GM18519 (cell line): ENCODE data around the gene IL25.
"Not testable (repeated sequence)": the region's sequence is repeated elsewhere in the genome, so short reads cannot be mapped to it uniquely, and the experiment has no call there.

ENCODE experiments used
- ATAC-seq: cut with Tn5 transposase; IDR thresholded peaks from one replicate; pipeline ENCODE4 v1.9.1; 2021; ENCODE audit warnings: mild to moderate bottlenecking, moderate library complexity; ENCODE audit not compliant: unreplicated experiment, low FRiP score

IL25 gene

GRCh38 chr14:23406725-23407355 is 34.2 kb downstream of the IL25 start:
- ATAC-seq: no peak

- ATAC-seq: no peak
These were observed 35.1 kb downstream of the IL25 start, which contains the start of gene MYH6 for GRCh38 chr14:23407516-23408306. Gene MYH6, minus strand, starts transcription at chr14:23408273. Its CDS starts 1,050 bp downstream, at chr14:23407223.

GRCh38 chr14:23408307-23408630 is 35.7 kb downstream of the IL25 start:
- no peak for ATAC-seq

DNA sequence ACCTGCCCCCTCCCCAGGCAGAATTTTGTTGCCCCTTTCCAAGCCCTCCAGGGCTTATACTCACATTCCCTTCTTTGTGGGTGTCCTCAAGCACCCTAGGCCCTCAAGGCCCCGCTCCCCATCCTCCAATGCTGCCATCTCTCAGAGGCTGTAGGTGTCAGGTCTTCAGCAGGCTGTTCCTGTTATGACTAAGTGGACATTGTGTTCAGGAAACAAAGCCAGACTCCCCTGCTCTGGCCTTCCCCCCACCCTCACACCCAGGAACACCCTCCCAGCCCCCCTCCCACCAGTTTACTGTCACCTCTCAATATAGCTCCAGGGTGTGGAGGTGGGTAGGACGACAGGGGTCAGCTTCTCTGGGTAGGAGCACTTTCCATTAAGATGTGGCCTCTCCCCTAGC is 36.9 kb downstream of the IL25 start:
- no peak for ATAC-seq

GRCh38 chr14:23409966-23410635 is 37.5 kb downstream of the IL25 start:
- ATAC-seq: no peak

- ATAC-seq: no peak
These were observed 39.2 kb downstream of the IL25 start for GRCh38 chr14:23411563-23412525.

GRCh38 chr14:23413681-23414080 is 41.1 kb downstream of the IL25 start:
- no peak for ATAC-seq

- ATAC-seq: no peak
These were observed 41.6 kb downstream of the IL25 start for GRCh38 chr14:23414254-23414653.

- ATAC-seq: no peak
These were observed 42.6 kb downstream of the IL25 start for GRCh38 chr14:23414906-23415820.

GRCh38 chr14:23415821-23416778 is 43.5 kb downstream of the IL25 start:
- no peak for ATAC-seq

- ATAC-seq: no peak
These were observed 44.2 kb downstream of the IL25 start for GRCh38 chr14:23416801-23417200.

GRCh38 chr14:23417269-23417668 is 44.7 kb downstream of the IL25 start:
- ATAC-seq: not testable (repeated sequence)

- no peak for ATAC-seq
These were observed 45.4 kb downstream of the IL25 start for GRCh38 chr14:23418021-23418420.

- not testable (repeated sequence) for ATAC-seq
These were observed 47.0 kb downstream of the IL25 start for GRCh38 chr14:23419646-23420045.

- no peak for ATAC-seq
These were observed 49.0 kb downstream of the IL25 start for GRCh38 chr14:23421594-23421993.

DNA sequence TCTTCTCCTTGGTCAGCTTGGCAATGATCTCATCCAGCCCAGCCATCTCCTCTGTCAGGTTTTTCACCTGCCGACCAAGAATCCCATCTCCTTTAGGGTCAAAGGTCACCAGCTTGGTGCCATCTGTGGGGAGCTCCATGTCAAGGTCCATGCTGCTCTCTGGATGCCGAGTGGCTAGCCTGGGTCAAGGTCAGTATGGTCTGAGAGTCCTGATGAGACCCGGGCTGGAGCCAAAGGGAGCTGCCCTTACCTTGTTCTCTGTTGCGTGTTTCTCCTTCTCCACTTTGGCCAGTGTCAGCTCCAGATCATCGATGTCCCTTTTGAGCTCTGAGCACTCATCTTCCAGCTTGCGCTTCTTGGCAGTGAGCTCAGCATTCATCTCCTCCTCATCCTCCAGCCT is 51.0 kb downstream of the IL25 start:
- no peak for ATAC-seq

- no peak for ATAC-seq
These were observed 52.6 kb downstream of the IL25 start for GRCh38 chr14:23425169-23425568.

GRCh38 chr14:23425798-23426197 is 53.2 kb downstream of the IL25 start:
- not testable (repeated sequence) for ATAC-seq
